Measurements from ENCODE around the gene SIGLEC9. TPM values are rescaled to one million over a fixed set of nuclear protein-coding genes. Genes with fewer than 3 reads are reported as not detected.
A peak's percentile ranks its signal among the peaks of the same experiment; 100 is the strongest.
"Not testable (repeated sequence)": the region's sequence is repeated elsewhere in the genome, so short reads cannot be mapped to it uniquely, and the experiment has no call there.

Gene SIGLEC9
- total RNA-seq, 1 experiment from 2014 or later: not detected

DNA sequence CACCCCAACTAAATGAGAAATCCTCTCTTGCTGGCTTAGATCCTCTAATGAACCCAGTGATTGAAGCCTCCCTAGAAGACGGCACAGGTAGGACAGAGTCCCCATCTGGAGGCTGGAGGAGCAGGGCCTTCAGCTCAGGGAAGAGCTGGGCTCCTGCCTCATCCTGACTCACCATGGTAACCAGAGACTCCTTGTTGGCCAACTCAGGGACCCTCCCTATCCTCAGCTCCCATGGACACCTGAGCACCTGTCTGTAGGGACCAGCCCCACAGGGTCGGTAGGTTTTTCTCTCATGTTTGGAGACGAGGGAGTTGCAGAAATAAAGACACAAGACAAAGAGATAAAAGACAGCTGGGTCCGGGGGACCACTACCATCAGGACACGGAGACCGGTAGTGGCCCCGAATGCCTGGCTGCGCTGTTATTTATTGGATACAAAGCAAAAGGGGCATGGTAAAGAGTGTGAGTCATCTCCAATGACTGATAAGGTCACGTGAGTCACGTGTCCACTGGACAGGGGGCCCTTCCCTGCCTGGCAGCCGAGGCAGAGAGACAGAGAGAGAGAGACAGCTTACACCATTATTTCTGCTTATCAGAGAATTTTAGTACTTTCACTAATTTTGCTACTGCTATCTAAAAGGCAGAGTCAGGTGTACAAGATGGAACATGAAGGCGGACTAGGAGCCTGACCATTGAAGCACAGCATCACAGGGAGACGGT, 44.0 kb downstream of the SIGLEC9 start:
- ChIA-PET POLR2A (no interaction called here), CTCF (interaction anchor here (0.9 to 1.4 kb wide), 4 partner anchors 9 to 91 kb away, joined by 3 to 6 read pairs (median 5); no protein-coding TSS in a partner anchor)
- H3K27me3 Mint-ChIP-seq (ENCODE audit: low read depth): peaks cover 25% of the 10 kb centered on the region
- H3K4me1 Mint-ChIP-seq: no peaks in the 10 kb centered on the region
- no peak for ATAC-seq
- no peak for DNase-seq (ENCODE audit: low spot score)
- TF ChIP-seq, protein P1, sequence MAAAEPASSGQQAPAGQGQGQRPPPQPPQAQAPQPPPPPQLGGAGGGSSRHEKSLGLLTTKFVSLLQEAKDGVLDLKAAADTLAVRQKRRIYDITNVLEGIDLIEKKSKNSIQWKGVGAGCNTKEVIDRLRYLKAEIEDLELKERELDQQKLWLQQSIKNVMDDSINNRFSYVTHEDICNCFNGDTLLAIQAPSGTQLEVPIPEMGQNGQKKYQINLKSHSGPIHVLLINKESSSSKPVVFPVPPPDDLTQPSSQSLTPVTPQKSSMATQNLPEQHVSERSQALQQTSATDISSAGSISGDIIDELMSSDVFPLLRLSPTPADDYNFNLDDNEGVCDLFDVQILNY (CRISPR knock-in tag; IDR thresholded peaks at IDR 0.05): no peak
- TF ChIP-seq, protein P2, sequence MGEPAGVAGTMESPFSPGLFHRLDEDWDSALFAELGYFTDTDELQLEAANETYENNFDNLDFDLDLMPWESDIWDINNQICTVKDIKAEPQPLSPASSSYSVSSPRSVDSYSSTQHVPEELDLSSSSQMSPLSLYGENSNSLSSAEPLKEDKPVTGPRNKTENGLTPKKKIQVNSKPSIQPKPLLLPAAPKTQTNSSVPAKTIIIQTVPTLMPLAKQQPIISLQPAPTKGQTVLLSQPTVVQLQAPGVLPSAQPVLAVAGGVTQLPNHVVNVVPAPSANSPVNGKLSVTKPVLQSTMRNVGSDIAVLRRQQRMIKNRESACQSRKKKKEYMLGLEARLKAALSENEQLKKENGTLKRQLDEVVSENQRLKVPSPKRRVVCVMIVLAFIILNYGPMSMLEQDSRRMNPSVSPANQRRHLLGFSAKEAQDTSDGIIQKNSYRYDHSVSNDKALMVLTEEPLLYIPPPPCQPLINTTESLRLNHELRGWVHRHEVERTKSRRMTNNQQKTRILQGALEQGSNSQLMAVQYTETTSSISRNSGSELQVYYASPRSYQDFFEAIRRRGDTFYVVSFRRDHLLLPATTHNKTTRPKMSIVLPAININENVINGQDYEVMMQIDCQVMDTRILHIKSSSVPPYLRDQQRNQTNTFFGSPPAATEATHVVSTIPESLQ (CRISPR knock-in tag; IDR thresholded peaks at IDR 0.05): no peak
- TF ChIP-seq PRRX2 (CRISPR knock-in tag; IDR thresholded peaks at IDR 0.05) (no peak), KAT7 (CRISPR knock-in tag; IDR thresholded peaks at IDR 0.05; ENCODE audit: borderline replicate concordance) (no peak), ZNF671 (CRISPR knock-in tag; IDR thresholded peaks at IDR 0.05) (no peak), ETV6 (CRISPR knock-in tag; IDR thresholded peaks at IDR 0.05) (no peak)
- TF ChIP-seq, protein P3, sequence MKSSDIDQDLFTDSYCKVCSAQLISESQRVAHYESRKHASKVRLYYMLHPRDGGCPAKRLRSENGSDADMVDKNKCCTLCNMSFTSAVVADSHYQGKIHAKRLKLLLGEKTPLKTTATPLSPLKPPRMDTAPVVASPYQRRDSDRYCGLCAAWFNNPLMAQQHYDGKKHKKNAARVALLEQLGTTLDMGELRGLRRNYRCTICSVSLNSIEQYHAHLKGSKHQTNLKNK (CRISPR knock-in tag; IDR thresholded peaks at IDR 0.05): no peak
- TF ChIP-seq, protein P4, sequence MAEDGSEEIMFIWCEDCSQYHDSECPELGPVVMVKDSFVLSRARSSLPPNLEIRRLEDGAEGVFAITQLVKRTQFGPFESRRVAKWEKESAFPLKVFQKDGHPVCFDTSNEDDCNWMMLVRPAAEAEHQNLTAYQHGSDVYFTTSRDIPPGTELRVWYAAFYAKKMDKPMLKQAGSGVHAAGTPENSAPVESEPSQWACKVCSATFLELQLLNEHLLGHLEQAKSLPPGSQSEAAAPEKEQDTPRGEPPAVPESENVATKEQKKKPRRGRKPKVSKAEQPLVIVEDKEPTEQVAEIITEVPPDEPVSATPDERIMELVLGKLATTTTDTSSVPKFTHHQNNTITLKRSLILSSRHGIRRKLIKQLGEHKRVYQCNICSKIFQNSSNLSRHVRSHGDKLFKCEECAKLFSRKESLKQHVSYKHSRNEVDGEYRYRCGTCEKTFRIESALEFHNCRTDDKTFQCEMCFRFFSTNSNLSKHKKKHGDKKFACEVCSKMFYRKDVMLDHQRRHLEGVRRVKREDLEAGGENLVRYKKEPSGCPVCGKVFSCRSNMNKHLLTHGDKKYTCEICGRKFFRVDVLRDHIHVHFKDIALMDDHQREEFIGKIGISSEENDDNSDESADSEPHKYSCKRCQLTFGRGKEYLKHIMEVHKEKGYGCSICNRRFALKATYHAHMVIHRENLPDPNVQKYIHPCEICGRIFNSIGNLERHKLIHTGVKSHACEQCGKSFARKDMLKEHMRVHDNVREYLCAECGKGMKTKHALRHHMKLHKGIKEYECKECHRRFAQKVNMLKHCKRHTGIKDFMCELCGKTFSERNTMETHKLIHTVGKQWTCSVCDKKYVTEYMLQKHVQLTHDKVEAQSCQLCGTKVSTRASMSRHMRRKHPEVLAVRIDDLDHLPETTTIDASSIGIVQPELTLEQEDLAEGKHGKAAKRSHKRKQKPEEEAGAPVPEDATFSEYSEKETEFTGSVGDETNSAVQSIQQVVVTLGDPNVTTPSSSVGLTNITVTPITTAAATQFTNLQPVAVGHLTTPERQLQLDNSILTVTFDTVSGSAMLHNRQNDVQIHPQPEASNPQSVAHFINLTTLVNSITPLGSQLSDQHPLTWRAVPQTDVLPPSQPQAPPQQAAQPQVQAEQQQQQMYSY (CRISPR knock-in tag; IDR thresholded peaks at IDR 0.05): no peak
- no peak overlapping the region for H3K4me3 Mint-ChIP-seq
- H3K36me3 Mint-ChIP-seq: no peaks in the 10 kb centered on the region
- H3K27ac Mint-ChIP-seq: no peak overlapping the region
- peaks cover 12% of the 10 kb centered on the region for H3K9me3 Mint-ChIP-seq

DNA sequence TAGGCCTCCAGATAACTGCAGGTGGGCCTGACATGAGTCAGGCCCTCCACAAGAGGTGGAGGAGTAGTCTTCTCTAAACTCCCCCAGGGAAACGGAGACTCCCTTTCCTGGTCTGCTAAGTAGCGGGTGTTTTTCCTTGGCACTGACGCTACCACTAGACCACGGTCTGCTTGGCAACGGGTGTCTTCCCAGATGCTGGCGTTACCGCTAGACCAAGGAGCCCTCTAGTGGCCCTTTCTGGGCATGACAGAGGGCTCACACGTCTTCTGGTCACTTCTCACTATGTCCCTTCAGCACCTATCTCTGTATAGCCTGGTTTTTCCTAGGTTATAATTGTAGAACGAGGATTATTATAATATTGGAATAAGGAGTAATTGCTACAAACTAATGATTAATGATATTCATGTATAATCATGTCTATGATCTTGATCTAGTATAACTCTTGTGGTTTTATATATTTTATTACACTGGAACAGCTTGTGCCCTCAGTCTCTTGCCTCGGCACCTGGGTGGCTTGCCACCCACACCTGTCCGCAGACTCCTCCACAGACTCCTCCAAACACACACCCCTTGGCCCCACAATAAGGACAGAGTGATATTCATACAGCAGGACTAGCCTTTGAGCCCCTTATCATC, 44.7 kb downstream of the SIGLEC9 start:
- POLR2A ChIA-PET, H3K36me3 Mint-ChIP-seq, H3K4me1 Mint-ChIP-seq, H3K4me3 Mint-ChIP-seq, H3K27ac Mint-ChIP-seq, ATAC-seq: not testable (repeated sequence)
- Mint-ChIP-seq H3K27me3 (ENCODE audit: low read depth) (peaks cover 25% of the 10 kb centered on the region), H3K9me3 (peaks cover 12% of the 10 kb centered on the region)
- CTCF ChIA-PET: interaction anchor here (0.9 to 2.2 kb wide), 5 partner anchors 8 to 90 kb away, joined by 3 to 14 read pairs (median 4); no protein-coding TSS in a partner anchor
- TF ChIP-seq, protein P5, sequence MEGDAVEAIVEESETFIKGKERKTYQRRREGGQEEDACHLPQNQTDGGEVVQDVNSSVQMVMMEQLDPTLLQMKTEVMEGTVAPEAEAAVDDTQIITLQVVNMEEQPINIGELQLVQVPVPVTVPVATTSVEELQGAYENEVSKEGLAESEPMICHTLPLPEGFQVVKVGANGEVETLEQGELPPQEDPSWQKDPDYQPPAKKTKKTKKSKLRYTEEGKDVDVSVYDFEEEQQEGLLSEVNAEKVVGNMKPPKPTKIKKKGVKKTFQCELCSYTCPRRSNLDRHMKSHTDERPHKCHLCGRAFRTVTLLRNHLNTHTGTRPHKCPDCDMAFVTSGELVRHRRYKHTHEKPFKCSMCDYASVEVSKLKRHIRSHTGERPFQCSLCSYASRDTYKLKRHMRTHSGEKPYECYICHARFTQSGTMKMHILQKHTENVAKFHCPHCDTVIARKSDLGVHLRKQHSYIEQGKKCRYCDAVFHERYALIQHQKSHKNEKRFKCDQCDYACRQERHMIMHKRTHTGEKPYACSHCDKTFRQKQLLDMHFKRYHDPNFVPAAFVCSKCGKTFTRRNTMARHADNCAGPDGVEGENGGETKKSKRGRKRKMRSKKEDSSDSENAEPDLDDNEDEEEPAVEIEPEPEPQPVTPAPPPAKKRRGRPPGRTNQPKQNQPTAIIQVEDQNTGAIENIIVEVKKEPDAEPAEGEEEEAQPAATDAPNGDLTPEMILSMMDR (IDR thresholded peaks at IDR 0.05): peak; percentile 70
- peak; percentile 81 for DNase-seq (ENCODE audit: low spot score)

DNA sequence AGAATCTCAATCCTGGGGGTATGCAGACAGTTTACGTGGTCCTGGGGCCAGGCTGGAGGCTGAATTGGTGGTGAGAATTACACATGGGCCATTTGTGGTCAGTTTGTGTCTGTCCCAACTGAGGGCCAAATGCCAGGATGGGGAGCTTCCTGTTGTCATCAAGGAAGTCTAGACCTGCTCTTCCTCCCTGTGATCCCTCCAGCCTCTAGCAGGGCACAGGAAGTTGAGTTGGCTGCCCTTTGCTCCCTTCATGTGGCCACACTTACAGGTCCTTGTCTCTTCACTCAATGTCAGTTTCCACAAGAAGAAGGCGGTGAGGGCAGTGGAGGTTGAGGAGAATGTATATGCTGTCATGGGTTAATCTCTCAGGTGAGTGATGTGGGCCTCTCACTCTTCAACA, 47.5 kb downstream of the SIGLEC9 start:
- no peaks in the 10 kb centered on the region for H3K4me1 Mint-ChIP-seq
- CTCF ChIA-PET: no interaction called here
- ATAC-seq (no peak), DNase-seq (ENCODE audit: low spot score) (no peak)
- peaks cover 19% of the 10 kb centered on the region for H3K27me3 Mint-ChIP-seq (ENCODE audit: low read depth)
- POLR2A ChIA-PET: no interaction called here
- peaks cover 12% of the 10 kb centered on the region for H3K9me3 Mint-ChIP-seq
- H3K36me3 Mint-ChIP-seq: no peaks in the 10 kb centered on the region
- no peak overlapping the region for H3K4me3 Mint-ChIP-seq
- H3K27ac Mint-ChIP-seq: no peak overlapping the region
- no peak for TF ChIP-seq ELF4 (CRISPR knock-in tag; IDR thresholded peaks at IDR 0.05; ENCODE audit: low read depth)
- TF ChIP-seq, protein P6, sequence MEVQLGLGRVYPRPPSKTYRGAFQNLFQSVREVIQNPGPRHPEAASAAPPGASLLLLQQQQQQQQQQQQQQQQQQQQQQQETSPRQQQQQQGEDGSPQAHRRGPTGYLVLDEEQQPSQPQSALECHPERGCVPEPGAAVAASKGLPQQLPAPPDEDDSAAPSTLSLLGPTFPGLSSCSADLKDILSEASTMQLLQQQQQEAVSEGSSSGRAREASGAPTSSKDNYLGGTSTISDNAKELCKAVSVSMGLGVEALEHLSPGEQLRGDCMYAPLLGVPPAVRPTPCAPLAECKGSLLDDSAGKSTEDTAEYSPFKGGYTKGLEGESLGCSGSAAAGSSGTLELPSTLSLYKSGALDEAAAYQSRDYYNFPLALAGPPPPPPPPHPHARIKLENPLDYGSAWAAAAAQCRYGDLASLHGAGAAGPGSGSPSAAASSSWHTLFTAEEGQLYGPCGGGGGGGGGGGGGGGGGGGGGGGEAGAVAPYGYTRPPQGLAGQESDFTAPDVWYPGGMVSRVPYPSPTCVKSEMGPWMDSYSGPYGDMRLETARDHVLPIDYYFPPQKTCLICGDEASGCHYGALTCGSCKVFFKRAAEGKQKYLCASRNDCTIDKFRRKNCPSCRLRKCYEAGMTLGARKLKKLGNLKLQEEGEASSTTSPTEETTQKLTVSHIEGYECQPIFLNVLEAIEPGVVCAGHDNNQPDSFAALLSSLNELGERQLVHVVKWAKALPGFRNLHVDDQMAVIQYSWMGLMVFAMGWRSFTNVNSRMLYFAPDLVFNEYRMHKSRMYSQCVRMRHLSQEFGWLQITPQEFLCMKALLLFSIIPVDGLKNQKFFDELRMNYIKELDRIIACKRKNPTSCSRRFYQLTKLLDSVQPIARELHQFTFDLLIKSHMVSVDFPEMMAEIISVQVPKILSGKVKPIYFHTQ (CRISPR knock-in tag; IDR thresholded peaks at IDR 0.05): no peak
- TF ChIP-seq, protein P7, sequence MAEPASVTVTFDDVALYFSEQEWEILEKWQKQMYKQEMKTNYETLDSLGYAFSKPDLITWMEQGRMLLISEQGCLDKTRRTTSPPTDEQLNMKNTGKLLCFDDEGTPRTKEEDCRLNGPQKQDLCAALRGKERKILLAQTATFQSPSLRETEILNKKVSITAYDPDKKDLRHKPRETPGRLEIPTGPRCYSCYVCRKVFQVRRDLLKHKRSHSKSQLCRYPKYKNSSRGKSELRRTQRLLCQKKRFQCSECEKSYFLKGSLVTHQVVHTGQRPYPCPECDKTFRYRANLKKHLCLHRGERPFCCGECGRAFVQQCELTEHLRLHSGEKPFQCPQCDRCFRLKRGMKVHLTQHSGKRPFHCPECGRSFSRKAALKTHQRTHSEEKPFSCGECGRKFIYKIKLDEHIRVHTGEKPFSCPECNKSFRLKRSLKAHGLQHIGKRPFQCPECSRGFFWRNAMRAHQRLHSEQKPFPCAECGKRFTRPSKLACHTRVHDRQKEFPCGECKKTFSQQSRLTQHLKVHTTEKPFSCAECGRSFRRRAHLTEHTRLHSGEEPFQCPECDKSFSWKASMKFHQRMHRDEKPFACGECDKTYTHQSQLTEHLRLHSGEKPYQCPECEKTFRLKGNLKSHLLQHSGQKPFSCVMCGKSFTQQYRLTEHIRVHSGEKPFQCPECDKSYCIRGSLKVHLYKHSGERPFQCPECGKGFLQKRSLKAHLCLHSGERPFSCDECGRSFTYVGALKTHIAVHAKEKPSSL (CRISPR knock-in tag; conservative IDR thresholded peaks at IDR 0.05): no peak
- TF ChIP-seq, protein P8, sequence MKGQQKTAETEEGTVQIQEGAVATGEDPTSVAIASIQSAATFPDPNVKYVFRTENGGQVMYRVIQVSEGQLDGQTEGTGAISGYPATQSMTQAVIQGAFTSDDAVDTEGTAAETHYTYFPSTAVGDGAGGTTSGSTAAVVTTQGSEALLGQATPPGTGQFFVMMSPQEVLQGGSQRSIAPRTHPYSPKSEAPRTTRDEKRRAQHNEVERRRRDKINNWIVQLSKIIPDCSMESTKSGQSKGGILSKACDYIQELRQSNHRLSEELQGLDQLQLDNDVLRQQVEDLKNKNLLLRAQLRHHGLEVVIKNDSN (CRISPR knock-in tag; IDR thresholded peaks at IDR 0.05): no peak
